ENCODE measurements around the gene MICA. TPM values are rescaled to one million over a fixed set of nuclear protein-coding genes. Genes with fewer than 3 reads are reported as not detected.

MICA gene
- 31.1 and 40.1 TPM in 2 replicates for total RNA-seq

DNA sequence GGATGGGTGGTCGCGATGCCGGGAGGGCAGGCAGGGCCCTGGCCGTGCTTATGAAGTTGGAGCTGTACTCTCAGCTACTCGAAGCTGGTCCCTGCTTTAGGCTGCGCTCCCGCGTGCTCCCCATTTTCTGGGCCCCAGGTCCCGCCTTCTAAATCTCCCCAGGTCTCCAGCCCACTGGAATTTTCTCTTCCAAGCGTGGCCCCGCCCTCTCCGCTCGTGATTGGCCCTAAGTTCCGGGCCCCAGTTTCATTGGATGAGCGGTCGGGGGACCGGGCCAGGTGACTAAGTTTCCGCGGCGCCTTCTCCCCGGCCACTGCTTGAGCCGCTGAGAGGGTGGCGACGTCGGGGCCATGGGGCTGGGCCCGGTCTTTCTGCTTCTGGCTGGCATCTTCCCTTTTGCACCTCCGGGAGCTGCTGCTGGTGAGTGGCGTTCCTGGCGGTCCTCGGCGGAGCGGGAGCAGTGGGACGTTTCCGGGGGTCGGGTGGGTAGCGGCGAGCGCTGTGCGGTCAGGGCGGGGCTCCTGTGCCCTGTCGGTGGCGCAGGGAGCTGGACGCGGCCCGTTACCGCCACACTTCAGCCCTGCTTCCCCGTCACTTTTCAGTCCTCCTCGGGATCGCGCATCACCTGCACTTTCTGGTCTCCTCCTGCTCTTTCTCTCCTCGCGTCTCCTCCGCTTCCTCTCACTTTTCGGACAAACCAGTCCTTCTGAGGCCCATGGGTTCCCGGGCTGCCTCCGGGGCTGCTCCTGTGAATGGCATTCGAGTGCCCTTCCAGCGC, at the start of gene MICA:
TSS of gene MICA (plus strand) at position 313 of the 778 bp plus-strand sequence. CDS start at position 351, 38 bp downstream.
- Histone ChIP-seq H3K4me1 (ENCODE audit: insufficient read depth, low read length) (peaks cover 41% of the 10 kb centered on the region), H3K36me3 (ENCODE audit: insufficient read depth, low read length) (no peaks in the 10 kb centered on the region), H3K27ac (ENCODE audit: low read depth, low read length) (peak within 1 kb of the TSS; percentile 52), H2AFZ (ENCODE audit: low read length) (peak within 1 kb of the TSS; percentile 59), H4K20me1 (ENCODE audit: insufficient read depth, low read length) (peaks cover 51% of the 10 kb centered on the region), H3K9me3 (ENCODE audit: low read depth, low read length) (no peaks in the 10 kb centered on the region), H3K4me2 (ENCODE audit: insufficient read depth, low read length) (peak within 1 kb of the TSS; percentile 98), H3K79me2 (ENCODE audit: insufficient read depth, low read length) (peaks cover 73% of the 10 kb centered on the region), H3K27me3 (ENCODE audit: insufficient read depth, low read length) (no peaks in the 10 kb centered on the region), H3K4me3 (ENCODE audit: insufficient read depth, low read length) (peak within 1 kb of the TSS; percentile 91)
- TF ChIP-seq, protein P1, sequence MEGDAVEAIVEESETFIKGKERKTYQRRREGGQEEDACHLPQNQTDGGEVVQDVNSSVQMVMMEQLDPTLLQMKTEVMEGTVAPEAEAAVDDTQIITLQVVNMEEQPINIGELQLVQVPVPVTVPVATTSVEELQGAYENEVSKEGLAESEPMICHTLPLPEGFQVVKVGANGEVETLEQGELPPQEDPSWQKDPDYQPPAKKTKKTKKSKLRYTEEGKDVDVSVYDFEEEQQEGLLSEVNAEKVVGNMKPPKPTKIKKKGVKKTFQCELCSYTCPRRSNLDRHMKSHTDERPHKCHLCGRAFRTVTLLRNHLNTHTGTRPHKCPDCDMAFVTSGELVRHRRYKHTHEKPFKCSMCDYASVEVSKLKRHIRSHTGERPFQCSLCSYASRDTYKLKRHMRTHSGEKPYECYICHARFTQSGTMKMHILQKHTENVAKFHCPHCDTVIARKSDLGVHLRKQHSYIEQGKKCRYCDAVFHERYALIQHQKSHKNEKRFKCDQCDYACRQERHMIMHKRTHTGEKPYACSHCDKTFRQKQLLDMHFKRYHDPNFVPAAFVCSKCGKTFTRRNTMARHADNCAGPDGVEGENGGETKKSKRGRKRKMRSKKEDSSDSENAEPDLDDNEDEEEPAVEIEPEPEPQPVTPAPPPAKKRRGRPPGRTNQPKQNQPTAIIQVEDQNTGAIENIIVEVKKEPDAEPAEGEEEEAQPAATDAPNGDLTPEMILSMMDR (IDR thresholded peaks at IDR 0.05; ENCODE audit: extremely low read depth, low read depth, low read length) = no peak
- peak; percentile 98 for DNase-seq (ENCODE audit: insufficient read length, low spot score, missing footprints)

DNA sequence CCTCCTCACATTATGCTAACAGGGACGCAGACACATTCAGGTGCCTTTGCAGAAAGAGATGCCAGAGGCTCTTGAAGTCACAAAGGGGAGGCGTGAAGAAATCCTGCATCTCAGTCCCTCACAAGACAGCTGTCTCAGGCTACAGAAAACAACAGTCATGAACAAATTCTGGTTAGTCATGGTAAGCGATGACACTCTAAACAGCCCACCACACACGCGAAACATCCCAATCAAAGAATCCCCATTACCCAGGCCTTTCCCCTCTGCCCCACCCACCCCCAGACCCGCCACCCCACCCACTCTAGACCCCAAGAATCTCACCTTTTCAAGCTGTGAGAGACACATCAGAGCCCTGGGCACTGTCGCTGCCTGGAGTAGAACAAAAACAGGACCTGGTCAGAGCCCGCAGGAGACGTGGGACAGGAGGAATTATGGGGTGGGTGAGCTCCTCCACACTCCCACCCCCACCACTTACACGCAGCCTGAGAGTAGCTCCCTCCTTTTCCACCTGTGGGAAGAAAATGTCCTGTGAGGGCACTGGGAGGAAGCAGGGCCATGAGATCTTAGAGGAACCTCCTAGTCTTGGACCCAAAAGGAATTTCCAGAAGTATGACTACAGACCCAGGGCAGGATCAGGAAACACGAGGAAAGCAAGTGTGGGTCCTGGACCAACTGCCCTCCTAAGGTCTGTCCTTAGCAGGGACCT, 49.1 kb upstream of the MICA start:
- Histone ChIP-seq H2AFZ (ENCODE audit: low read length) (no peak overlapping the region), H3K79me2 (ENCODE audit: insufficient read depth, low read length) (peaks cover 16% of the 10 kb centered on the region), H3K9me3 (ENCODE audit: low read depth, low read length) (no peaks in the 10 kb centered on the region), H3K36me3 (ENCODE audit: insufficient read depth, low read length) (peaks cover 21% of the 10 kb centered on the region), H3K4me3 (ENCODE audit: insufficient read depth, low read length) (no peak overlapping the region), H3K4me1 (ENCODE audit: insufficient read depth, low read length) (peaks cover 8% of the 10 kb centered on the region), H3K27ac (ENCODE audit: low read depth, low read length) (no peak overlapping the region), H4K20me1 (ENCODE audit: insufficient read depth, low read length) (peaks cover 18% of the 10 kb centered on the region), H3K4me2 (ENCODE audit: insufficient read depth, low read length) (no peak overlapping the region), H3K27me3 (ENCODE audit: insufficient read depth, low read length) (peaks cover 30% of the 10 kb centered on the region)
- TF ChIP-seq, protein P1 (IDR thresholded peaks at IDR 0.05; ENCODE audit: extremely low read depth, low read depth, low read length) = no peak
- no peak for DNase-seq (ENCODE audit: insufficient read length, low spot score, missing footprints)

DNA sequence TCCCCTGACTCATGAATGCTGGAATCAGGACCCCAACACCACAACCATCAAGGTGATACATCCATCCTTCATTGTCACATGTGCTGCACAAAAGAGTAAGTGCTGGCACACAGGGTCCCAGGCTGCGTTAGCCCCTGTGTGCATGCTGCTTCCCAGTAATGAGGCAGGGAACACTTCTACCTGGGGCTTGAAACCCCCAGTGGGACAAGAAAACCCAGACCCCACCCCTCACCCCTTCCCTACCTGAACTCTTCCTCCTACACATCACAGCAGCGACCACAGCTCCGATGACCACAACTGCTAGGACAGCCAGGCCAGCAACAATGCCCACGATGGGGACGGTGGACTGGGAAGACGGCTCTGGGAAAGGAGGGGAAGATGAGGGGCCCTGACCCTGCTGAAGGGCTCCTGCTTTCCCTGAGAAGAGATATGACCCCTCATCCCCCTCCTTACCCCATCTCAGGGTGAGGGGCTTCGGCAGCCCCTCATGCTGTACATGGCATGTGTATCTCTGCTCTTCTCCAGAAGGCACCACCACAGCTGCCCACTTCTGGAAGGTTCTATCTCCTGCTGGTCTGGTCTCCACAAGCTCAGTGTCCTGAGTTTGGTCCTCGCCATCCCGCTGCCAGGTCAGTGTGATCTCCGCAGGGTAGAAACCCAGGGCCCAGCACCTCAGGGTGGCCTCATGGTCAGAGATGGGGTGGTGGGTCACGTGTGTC, 48.4 kb upstream of the MICA start:
- Histone ChIP-seq H3K4me2 (ENCODE audit: insufficient read depth, low read length) (peak overlapping the region; percentile 73), H3K4me1 (ENCODE audit: insufficient read depth, low read length) (peaks cover 8% of the 10 kb centered on the region), H2AFZ (ENCODE audit: low read length) (no peak overlapping the region), H3K27ac (ENCODE audit: low read depth, low read length) (no peak overlapping the region), H3K9me3 (ENCODE audit: low read depth, low read length) (no peaks in the 10 kb centered on the region), H3K4me3 (ENCODE audit: insufficient read depth, low read length) (peak overlapping the region; percentile 81), H3K79me2 (ENCODE audit: insufficient read depth, low read length) (peaks cover 16% of the 10 kb centered on the region), H4K20me1 (ENCODE audit: insufficient read depth, low read length) (peaks cover 18% of the 10 kb centered on the region), H3K27me3 (ENCODE audit: insufficient read depth, low read length) (peaks cover 30% of the 10 kb centered on the region), H3K36me3 (ENCODE audit: insufficient read depth, low read length) (peaks cover 21% of the 10 kb centered on the region)
- no peak for DNase-seq (ENCODE audit: insufficient read length, low spot score, missing footprints)
- TF ChIP-seq, protein P1 (IDR thresholded peaks at IDR 0.05; ENCODE audit: extremely low read depth, low read depth, low read length) = no peak
